HEK293T (cell line): ENCODE results near the gene RAPGEF4.

Source experiments
- BHLHE40 ChIP-seq: fragments of 450-650 bp; IDR thresholded peaks from 2 replicates; pipeline ENCODE4 v1.6.1; 2016; ENCODE audit warnings: mild to moderate bottlenecking, moderate library complexity, borderline replicate concordance
- CTBP1 ChIP-seq: fragments of 450-650 bp; IDR thresholded peaks from 2 replicates; pipeline ENCODE4 v1.6.1; 2016; ENCODE audit warnings: borderline replicate concordance
- ELF4 ChIP-seq: fragments of 450-650 bp; IDR thresholded peaks from 2 replicates; pipeline ENCODE4 v1.6.1; 2017; ENCODE audit warnings: antibody characterized with exemption
- FOXA1 ChIP-seq: fragments of 450-650 bp; IDR thresholded peaks from 2 replicates; pipeline ENCODE4 v1.6.1; 2016; ENCODE audit warnings: mild to moderate bottlenecking
- LEF1 ChIP-seq: fragments of 450-650 bp; IDR thresholded peaks from 2 replicates; pipeline ENCODE4 v1.6.1; 2017; ENCODE audit warnings: mild to moderate bottlenecking, borderline replicate concordance
- TARDBP ChIP-seq: fragments of 450-650 bp; IDR thresholded peaks from 2 replicates; pipeline ENCODE4 v1.6.1; 2016

DNA sequence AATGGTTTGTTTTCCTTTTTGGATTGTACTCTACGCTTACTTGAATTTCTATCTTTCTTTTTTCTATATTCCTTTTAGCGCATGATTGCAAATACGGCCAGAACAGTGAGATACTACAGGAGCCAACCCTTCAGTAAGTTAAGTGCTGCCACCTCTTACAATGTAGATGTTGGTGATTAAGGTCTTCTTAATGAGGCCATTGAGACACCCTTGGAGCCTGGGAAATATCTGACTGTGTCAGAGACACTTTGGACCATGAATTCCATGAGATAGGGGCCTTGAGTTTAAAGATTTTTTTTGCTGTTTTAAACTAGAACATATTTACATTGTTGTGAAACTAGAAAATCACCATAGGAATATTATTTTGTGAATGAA lies 312.9 kb downstream of the RAPGEF4 start:
- no peak for TF ChIP-seq ELF4
- no peak for TF ChIP-seq LEF1
- TF ChIP-seq BHLHE40, result no peak
- no peak for TF ChIP-seq CTBP1
- no peak for TF ChIP-seq TARDBP
- TF ChIP-seq FOXA1, result no peak
